WERI-Rb-1 (cell line): ENCODE data around the gene RERE.
"Not testable (repeated sequence)": the region's sequence is repeated elsewhere in the genome, so short reads cannot be mapped to it uniquely, and the experiment has no call there.

ENCODE experiments used
- DNase-seq: peaks from one replicate; pipeline ENCODE4 v3.0.0-alpha.2; 2020
- H3K27ac ChIP-seq: fragments of 250-450 bp; sonication (Bioruptor Pico); 2 replicates; pipeline ENCODE4 v1.5.1; 2020; ENCODE audit warnings: mild to moderate bottlenecking, moderate library complexity
- H3K27me3 ChIP-seq: fragments of 250-450 bp; sonication (Bioruptor Pico); 2 replicates; pipeline ENCODE4 v1.5.1; 2021; ENCODE audit warnings: mild to moderate bottlenecking, low read depth, moderate library complexity; ENCODE audit not compliant: insufficient read depth, severe bottlenecking
- H3K36me3 ChIP-seq: fragments of 250-450 bp; sonication (Bioruptor Pico); 2 replicates; pipeline ENCODE4 v1.5.1; 2020; ENCODE audit warnings: mild to moderate bottlenecking, moderate library complexity
- H3K4me3 ChIP-seq: 2 replicates; pipeline ENCODE4 v1.5.1; 2011; ENCODE audit warnings: low read depth, mild to moderate bottlenecking, control low read depth, low read length
- H3K9me3 ChIP-seq: fragments of 250-450 bp; sonication (Bioruptor Pico); 2 replicates; pipeline ENCODE4 v1.5.1; 2021; ENCODE audit warnings: mild to moderate bottlenecking, moderate library complexity; ENCODE audit not compliant: severe bottlenecking
- CTCF ChIP-seq: IDR thresholded peaks from 2 replicates; pipeline ENCODE4 v1.5.1; 2011; ENCODE audit warnings: low read depth, mild to moderate bottlenecking, control low read depth, inconsistent platforms, low read length

Gene RERE

GRCh38 chr1:8736927-8737326 is 80.5 kb downstream of the RERE start:
- H3K9me3 ChIP-seq, result peaks cover 4% of the 10 kb centered on the region
- no peak overlapping the region for H3K27ac ChIP-seq
- no peak overlapping the region for H3K4me3 ChIP-seq
- no peaks in the 10 kb centered on the region for H3K27me3 ChIP-seq
- TF ChIP-seq CTCF, result no peak
- peaks cover 12% of the 10 kb centered on the region for H3K36me3 ChIP-seq
- DNase-seq, result no peak

DNA sequence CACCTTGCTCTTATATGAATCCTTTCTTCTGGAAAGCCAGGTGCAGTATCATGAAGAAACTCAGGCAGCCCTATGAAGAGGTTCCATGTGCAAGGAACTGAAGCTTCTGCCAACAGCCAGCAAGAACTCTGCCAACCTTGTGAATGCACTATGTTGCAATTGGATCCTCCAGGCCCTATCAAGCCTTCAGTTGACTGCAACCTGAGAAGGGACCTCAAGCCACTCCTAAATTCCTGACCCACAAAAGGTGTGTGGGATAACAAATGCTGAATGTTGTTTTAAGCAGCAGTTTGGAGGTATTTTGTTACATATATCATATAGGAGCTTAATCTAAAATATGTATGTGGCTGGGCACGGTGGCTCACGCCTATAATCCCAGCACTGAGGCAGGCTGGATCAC is 84.0 kb downstream of the RERE start:
- TF ChIP-seq CTCF, result no peak
- Histone ChIP-seq H3K9me3 (no peaks in the 10 kb centered on the region), H3K27ac (no peak overlapping the region), H3K4me3 (no peak overlapping the region), H3K36me3 (peaks cover 4% of the 10 kb centered on the region; the same call in 1 of the 2 replicates), H3K27me3 (no peaks in the 10 kb centered on the region)
- no peak for DNase-seq

GRCh38 chr1:8731162-8731561 is 86.3 kb downstream of the RERE start:
- Histone ChIP-seq H3K27me3 (no peaks in the 10 kb centered on the region), H3K27ac (no peak overlapping the region), H3K36me3 (peaks cover 4% of the 10 kb centered on the region), H3K4me3 (no peak overlapping the region), H3K9me3 (no peaks in the 10 kb centered on the region)
- no peak for DNase-seq
- no peak for TF ChIP-seq CTCF

- Histone ChIP-seq H3K9me3 (no peaks in the 10 kb centered on the region), H3K36me3 (no peaks in the 10 kb centered on the region; the same call in 1 of the 2 replicates), H3K4me3 (no peak overlapping the region), H3K27me3 (no peaks in the 10 kb centered on the region), H3K27ac (no peak overlapping the region)
- DNase-seq, result no peak
- no peak for TF ChIP-seq CTCF
These were observed 89.0 kb downstream of the RERE start for GRCh38 chr1:8728464-8728863.

DNA sequence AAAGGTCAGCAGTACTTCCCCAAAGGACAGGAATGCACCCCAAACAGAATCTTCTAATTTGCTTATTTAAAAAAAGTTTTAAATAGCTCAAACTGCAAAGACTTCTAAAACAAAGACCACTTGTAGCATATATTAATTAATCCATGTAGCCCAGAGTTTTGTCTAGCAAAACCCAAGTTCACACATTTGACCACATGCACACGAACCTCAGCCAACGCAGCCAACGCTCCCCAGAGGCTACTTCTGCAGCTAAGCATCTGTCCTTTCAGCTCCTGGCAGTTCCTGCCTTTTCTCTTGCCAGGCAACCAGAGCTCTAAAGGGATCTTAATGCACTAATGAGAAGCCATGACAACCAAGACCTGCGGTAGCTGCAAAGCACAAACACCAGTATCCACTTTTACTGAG is 89.6 kb downstream of the RERE start:
- no peak for DNase-seq
- TF ChIP-seq CTCF, result no peak
- no peak overlapping the region for H3K4me3 ChIP-seq
- no peak overlapping the region for H3K27ac ChIP-seq
- H3K9me3 ChIP-seq, result no peaks in the 10 kb centered on the region
- no peaks in the 10 kb centered on the region; the same call in 1 of the 2 replicates for H3K36me3 ChIP-seq
- H3K27me3 ChIP-seq, result no peaks in the 10 kb centered on the region

- not testable (repeated sequence) for H3K27ac ChIP-seq, H3K36me3 ChIP-seq, DNase-seq, H3K4me3 ChIP-seq, H3K9me3 ChIP-seq, H3K27me3 ChIP-seq
These were observed 90.1 kb downstream of the RERE start for GRCh38 chr1:8727316-8727715.

DNA sequence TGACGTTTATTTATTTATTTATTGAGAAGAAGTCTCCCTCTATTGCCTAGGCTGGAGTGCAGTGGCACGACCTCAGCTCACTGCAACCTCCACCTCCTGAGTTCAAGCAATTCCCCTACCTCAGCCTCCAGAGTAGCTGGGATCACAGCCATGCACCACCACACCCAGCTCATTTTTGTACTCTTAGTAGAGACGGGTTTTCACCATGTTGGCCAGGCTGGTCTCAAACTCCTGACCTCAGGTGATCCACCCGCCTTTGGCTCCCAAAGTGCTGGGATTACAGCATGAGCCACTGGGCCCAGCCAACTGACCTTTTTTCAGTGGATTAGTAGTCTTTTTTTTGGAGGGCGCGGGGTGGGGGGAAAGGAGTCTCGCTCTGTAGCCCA is 90.6 kb downstream of the RERE start:
- not testable (repeated sequence) for H3K36me3 ChIP-seq, H3K27me3 ChIP-seq, H3K27ac ChIP-seq, H3K9me3 ChIP-seq, H3K4me3 ChIP-seq
- peak; percentile 18 for DNase-seq
